ENCODE measurements around the gene ADD2.

ADD2 gene

DNA sequence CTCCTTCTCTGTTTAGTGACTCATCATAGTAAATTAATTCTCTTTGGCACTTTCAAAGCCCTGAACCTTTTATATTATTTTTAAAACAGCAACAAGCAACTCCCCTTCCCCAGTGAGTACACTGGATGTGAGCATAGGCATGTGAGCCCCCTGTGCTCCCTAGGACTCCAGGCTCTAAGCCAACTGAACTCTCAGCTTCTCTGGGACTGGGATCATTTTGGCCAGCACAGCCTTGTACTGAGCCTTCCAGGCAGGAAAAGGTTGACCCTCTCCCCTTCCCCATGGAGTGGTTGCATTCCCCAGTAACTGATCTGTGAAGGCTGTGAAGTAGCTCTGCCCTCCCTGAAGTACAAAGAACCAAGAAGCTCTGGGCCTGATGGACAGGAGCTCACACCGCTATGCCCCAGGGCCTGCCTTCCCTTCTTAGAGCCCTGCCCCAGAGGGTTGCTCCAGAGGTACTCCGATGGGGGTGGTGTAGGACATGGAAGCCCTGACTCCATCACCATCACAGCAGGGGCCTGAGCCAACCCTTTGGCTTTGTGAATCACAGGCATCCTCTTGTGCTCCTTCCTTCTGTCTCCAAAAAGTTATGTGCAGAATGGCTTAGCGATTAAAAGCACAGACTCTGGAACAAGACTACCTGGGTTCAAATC lies 57.8 kb downstream of the ADD2 start:
- ChIA-PET CTCF (no interaction called here), POLR2A (no interaction called here)
- Histone ChIP-seq H3K4me3 (ENCODE audit: control insufficient read depth in 1 of 7, extremely low read depth in 1 of 7, insufficient read depth in 4 of 7, low read depth in 2 of 7, low read length in 6 of 7) (no peak overlapping the region), H3K27ac (ENCODE audit: insufficient read depth in 1 of 2, low read depth in 1 of 2, low read length in 2 of 2, poor library complexity in 1 of 2, severe bottlenecking in 2 of 2) (no peak overlapping the region), H3K27me3 (replicated peaks in 2 of 5; ENCODE audit: control insufficient read depth in 4 of 5, insufficient read depth in 5 of 5, low read length in 4 of 5) (peaks cover 0 to 8% (median 0%) of the 10 kb centered on the region in 5 experiments), H3K4me1 (ENCODE audit: control extremely low read depth in 1 of 4, control insufficient read depth in 4 of 4, insufficient read depth in 4 of 4, low read length in 3 of 4) (no peaks in the 10 kb centered on the region), H3K36me3 (ENCODE audit: control insufficient read depth in 4 of 4, insufficient read depth in 4 of 4, low read length in 3 of 4) (no peaks in the 10 kb centered on the region), H3K9me3 (ENCODE audit: control extremely low read depth in 1 of 5, control insufficient read depth in 4 of 5, insufficient read depth in 2 of 5, low read depth in 1 of 5, low read length in 4 of 5) (no peaks in the 10 kb centered on the region)
- no peak for DNase-seq
- 100% methylated on average over 1 of the region's 3 CpGs for WGBS (ENCODE audit: insufficient coverage)

DNA sequence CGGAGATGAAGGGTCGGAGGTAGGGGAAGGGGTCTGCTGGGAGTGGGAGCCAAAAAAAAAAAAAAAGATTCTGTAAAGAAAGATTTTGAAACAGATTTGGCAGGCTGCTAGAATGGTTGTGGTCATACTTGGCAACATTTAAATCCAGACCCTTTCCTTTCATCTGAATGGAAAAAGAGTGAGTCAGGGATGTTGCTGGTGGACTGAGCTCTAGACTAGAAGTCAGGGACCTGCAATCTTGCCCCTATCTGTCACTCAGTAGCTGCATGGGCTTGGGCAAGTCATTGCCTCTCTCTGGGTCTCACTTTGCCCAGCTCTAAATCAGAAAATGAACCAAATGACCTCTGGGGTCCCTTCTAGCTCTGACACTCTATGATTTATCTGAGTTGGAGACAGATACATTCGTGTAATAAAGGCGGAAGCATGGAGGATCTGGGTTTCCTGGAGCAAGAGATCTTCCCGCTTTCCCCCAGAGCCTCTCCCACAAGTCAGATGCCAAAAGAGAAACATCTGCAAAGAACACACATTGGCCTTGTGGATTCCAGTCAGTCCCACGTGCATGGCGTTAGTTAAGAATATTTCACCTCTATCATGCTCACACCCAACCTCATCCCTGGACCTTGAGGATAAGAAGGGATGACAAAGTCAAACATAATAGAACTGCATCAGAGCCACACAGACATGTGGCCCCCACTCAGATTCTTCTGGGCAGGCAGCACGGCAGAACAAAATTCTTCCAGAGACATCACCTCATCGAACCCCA lies 58.5 kb downstream of the ADD2 start:
- no peak for DNase-seq
- ChIA-PET CTCF (no interaction called here), POLR2A (no interaction called here)
- H3K27me3 ChIP-seq (replicated peaks in 2 of 5; ENCODE audit: control insufficient read depth in 4 of 5, insufficient read depth in 5 of 5, low read length in 4 of 5) = peaks cover 0 to 7% (median 0%) of the 10 kb centered on the region in 5 experiments
- no peak overlapping the region for H3K27ac ChIP-seq (ENCODE audit: insufficient read depth in 1 of 2, low read depth in 1 of 2, low read length in 2 of 2, poor library complexity in 1 of 2, severe bottlenecking in 2 of 2)
- no peaks in the 10 kb centered on the region for H3K4me1 ChIP-seq (ENCODE audit: control extremely low read depth in 1 of 4, control insufficient read depth in 4 of 4, insufficient read depth in 4 of 4, low read length in 3 of 4)
- WGBS (ENCODE audit: insufficient coverage) = 97% methylated on average over 5 of the region's 9 CpGs
- no peak overlapping the region for H3K4me3 ChIP-seq (ENCODE audit: control insufficient read depth in 1 of 7, extremely low read depth in 1 of 7, insufficient read depth in 4 of 7, low read depth in 2 of 7, low read length in 6 of 7)
- H3K9me3 ChIP-seq (ENCODE audit: control extremely low read depth in 1 of 5, control insufficient read depth in 4 of 5, insufficient read depth in 2 of 5, low read depth in 1 of 5, low read length in 4 of 5) = no peaks in the 10 kb centered on the region
- no peaks in the 10 kb centered on the region for H3K36me3 ChIP-seq (ENCODE audit: control insufficient read depth in 4 of 4, insufficient read depth in 4 of 4, low read length in 3 of 4)

DNA sequence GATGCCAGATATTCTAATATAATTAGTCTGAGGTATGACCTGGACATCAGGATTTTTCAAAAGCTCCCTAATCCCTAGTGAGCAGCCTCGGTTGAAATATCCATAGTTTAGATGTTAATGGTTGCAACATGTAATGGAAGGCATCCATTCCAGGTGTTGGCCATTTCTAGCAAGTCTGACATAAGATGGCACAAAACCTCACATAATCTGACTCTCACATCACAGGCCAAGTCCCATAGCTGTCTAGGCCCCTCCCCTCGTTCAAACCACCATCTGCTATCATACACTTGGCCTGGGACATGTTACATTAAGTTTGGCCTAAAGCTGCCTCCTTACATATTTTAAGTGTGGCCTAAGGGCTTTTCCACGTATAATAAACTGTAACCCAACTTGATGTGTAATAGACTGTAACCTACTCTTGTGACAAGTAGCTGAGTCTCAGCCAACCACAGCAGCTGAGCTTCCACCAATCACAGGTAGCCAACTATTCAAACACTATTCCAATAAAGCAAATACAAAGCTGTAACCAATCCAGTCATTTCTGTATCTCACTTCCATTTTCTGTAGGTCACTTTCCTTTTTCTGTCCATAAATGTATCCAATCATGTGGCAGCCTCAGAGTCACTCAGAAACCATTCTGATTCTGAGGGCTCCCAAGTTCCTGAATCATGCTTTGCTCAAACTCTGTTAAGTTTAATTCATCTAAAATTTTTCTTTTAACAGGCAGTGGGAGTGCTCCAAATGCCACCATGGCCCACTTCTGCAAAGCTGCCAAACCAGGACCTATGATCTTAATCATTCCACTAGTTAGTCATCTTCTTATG lies 59.4 kb downstream of the ADD2 start:
- Histone ChIP-seq H3K4me3 (ENCODE audit: control insufficient read depth in 1 of 7, extremely low read depth in 1 of 7, insufficient read depth in 4 of 7, low read depth in 2 of 7, low read length in 6 of 7) (no peak overlapping the region), H3K27me3 (replicated peaks in 2 of 5; ENCODE audit: control insufficient read depth in 4 of 5, insufficient read depth in 5 of 5, low read length in 4 of 5) (peaks cover 0 to 5% (median 0%) of the 10 kb centered on the region in 5 experiments), H3K9me3 (ENCODE audit: control extremely low read depth in 1 of 5, control insufficient read depth in 4 of 5, insufficient read depth in 2 of 5, low read depth in 1 of 5, low read length in 4 of 5) (no peaks in the 10 kb centered on the region), H3K36me3 (ENCODE audit: control insufficient read depth in 4 of 4, insufficient read depth in 4 of 4, low read length in 3 of 4) (no peaks in the 10 kb centered on the region), H3K27ac (ENCODE audit: insufficient read depth in 1 of 2, low read depth in 1 of 2, low read length in 2 of 2, poor library complexity in 1 of 2, severe bottlenecking in 2 of 2) (no peak overlapping the region), H3K4me1 (ENCODE audit: control extremely low read depth in 1 of 4, control insufficient read depth in 4 of 4, insufficient read depth in 4 of 4, low read length in 3 of 4) (no peaks in the 10 kb centered on the region)
- WGBS (ENCODE audit: insufficient coverage) = no CpG with 5 or more reads among the region's 3 CpGs
- no peak for DNase-seq
- ChIA-PET POLR2A (no interaction called here), CTCF (interaction anchor here (1.7 kb wide), 1 partner anchor 22 kb away, joined by 3 read pairs; no protein-coding TSS in a partner anchor)

DNA sequence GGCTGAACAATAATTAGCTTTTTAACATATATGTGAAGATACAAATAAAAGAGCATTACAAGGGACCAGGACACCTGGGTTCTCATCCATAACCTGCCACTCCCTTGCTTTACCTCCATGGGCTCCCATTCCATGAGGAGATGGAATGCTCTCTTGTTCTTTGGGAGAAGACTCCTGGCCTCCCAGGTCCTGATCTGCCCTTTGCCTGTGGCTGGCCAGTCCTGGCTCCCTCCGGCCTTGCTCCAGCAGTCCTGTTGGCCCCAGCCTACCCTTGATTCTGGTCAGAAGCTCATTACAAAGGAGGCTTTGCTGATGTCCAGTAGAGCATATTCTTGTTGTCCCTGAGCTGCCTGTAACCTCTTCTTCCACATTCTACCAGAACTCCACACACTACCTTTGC lies 60.3 kb downstream of the ADD2 start:
- H3K27me3 ChIP-seq (replicated peaks in 2 of 5; ENCODE audit: control insufficient read depth in 4 of 5, insufficient read depth in 5 of 5, low read length in 4 of 5) = peaks cover 0 to 5% (median 0%) of the 10 kb centered on the region in 5 experiments
- no peak overlapping the region for H3K27ac ChIP-seq (ENCODE audit: insufficient read depth in 1 of 2, low read depth in 1 of 2, low read length in 2 of 2, poor library complexity in 1 of 2, severe bottlenecking in 2 of 2)
- 100% methylated on average over 1 of the region's 1 CpG for WGBS (ENCODE audit: insufficient coverage)
- ChIA-PET CTCF (interaction anchor here (1.7 kb wide), 1 partner anchor 21 kb away, joined by 3 read pairs; no protein-coding TSS in a partner anchor), POLR2A (no interaction called here)
- H3K4me1 ChIP-seq (ENCODE audit: control extremely low read depth in 1 of 4, control insufficient read depth in 4 of 4, insufficient read depth in 4 of 4, low read length in 3 of 4) = no peaks in the 10 kb centered on the region
- no peak overlapping the region for H3K4me3 ChIP-seq (ENCODE audit: control insufficient read depth in 1 of 7, extremely low read depth in 1 of 7, insufficient read depth in 4 of 7, low read depth in 2 of 7, low read length in 6 of 7)
- no peaks in the 10 kb centered on the region for H3K36me3 ChIP-seq (ENCODE audit: control insufficient read depth in 4 of 4, insufficient read depth in 4 of 4, low read length in 3 of 4)
- no peak for DNase-seq
- no peaks in the 10 kb centered on the region for H3K9me3 ChIP-seq (ENCODE audit: control extremely low read depth in 1 of 5, control insufficient read depth in 4 of 5, insufficient read depth in 2 of 5, low read depth in 1 of 5, low read length in 4 of 5)

DNA sequence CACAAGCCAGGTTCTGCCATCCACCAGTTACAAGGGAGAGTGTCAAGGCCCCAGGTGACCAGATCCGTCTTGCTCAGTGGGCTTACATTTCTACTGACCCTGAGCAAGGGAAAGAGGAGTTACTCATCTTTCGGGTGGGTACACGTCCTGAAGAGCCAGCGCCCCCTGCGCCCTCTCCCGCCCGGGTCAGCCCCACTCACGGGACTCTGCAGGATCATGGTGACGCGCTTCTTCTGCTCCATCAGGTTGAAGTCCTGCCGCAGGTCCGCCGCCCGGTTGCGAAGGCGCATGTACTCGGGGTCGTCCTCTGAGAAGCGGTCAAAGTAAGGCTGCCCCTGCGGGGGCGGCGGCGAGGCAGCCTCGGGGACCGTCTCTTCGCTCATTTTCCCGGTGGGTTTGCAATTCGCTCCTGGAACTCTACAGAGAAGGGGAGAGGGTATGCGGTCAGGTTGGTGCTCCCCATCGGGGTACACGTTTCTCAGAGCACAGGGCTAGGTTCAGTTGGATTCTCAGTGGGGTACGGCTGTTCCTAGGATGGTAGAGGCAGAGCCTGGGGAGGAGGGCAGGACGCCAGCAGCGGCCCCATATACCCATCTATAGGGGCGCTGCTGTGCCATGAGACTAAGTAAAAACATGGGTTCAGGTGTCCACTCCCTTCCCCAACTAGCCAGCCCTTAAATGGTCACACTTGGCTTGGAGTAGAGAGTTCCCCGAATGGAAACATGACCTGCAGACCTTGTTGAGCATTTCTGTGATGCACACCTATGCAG lies 61.8 kb downstream of the ADD2 start:
- Histone ChIP-seq H3K4me3 (ENCODE audit: control insufficient read depth in 1 of 7, extremely low read depth in 1 of 7, insufficient read depth in 4 of 7, low read depth in 2 of 7, low read length in 6 of 7) (no peak overlapping the region), H3K36me3 (ENCODE audit: control insufficient read depth in 4 of 4, insufficient read depth in 4 of 4, low read length in 3 of 4) (no peaks in the 10 kb centered on the region), H3K4me1 (ENCODE audit: control extremely low read depth in 1 of 4, control insufficient read depth in 4 of 4, insufficient read depth in 4 of 4, low read length in 3 of 4) (no peaks in the 10 kb centered on the region), H3K9me3 (ENCODE audit: control extremely low read depth in 1 of 5, control insufficient read depth in 4 of 5, insufficient read depth in 2 of 5, low read depth in 1 of 5, low read length in 4 of 5) (no peaks in the 10 kb centered on the region), H3K27ac (ENCODE audit: insufficient read depth in 1 of 2, low read depth in 1 of 2, low read length in 2 of 2, poor library complexity in 1 of 2, severe bottlenecking in 2 of 2) (no peak overlapping the region), H3K27me3 (replicated peaks in 2 of 5; ENCODE audit: control insufficient read depth in 4 of 5, insufficient read depth in 5 of 5, low read length in 4 of 5) (peaks cover 0 to 2% (median 0%) of the 10 kb centered on the region in 5 experiments)
- DNase-seq = no peak
- POLR2A ChIA-PET = no interaction called here
- CTCF ChIA-PET = no interaction called here
- WGBS (ENCODE audit: insufficient coverage) = 97% methylated on average over 36 of the region's 36 CpGs

DNA sequence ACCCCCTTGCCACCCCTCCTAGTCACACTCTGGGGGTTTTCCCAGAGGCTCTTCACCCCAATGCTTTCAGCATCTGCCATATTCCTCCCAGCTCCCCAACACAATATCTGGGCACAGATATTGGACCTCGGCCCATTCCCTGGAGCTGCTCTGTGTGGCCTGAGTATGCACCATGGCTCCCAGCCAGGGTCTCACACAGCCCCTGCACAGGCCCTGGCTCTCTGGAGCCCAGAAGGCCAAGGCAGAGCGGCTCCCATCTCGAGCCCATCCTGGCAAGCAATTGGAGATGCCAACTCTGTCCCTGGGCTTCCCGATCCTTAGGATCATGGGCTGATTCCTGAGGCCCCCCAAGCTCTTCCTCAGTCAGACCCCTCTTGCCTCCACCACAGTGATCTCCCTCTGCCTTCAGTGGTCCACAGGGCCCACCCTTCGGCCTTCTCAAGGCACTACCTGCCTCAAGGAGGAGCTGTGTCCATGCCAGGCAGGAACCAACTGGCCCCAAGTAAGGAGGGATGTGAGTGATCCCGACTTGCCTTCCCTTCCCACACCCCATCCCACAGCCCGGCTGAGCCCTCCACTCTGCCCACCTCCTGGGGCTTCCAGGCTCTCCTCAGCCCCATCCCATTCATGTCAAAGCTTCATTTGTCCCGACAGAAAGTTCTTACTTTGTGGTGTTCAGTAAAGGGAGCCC lies 62.7 kb downstream of the ADD2 start:
- Histone ChIP-seq H3K36me3 (ENCODE audit: control insufficient read depth in 4 of 4, insufficient read depth in 4 of 4, low read length in 3 of 4) (no peaks in the 10 kb centered on the region), H3K27me3 (replicated peaks in 2 of 5; ENCODE audit: control insufficient read depth in 4 of 5, insufficient read depth in 5 of 5, low read length in 4 of 5) (peaks cover 0 to 2% (median 0%) of the 10 kb centered on the region in 5 experiments), H3K4me1 (ENCODE audit: control extremely low read depth in 1 of 4, control insufficient read depth in 4 of 4, insufficient read depth in 4 of 4, low read length in 3 of 4) (no peaks in the 10 kb centered on the region), H3K9me3 (ENCODE audit: control extremely low read depth in 1 of 5, control insufficient read depth in 4 of 5, insufficient read depth in 2 of 5, low read depth in 1 of 5, low read length in 4 of 5) (no peaks in the 10 kb centered on the region), H3K4me3 (ENCODE audit: control insufficient read depth in 1 of 7, extremely low read depth in 1 of 7, insufficient read depth in 4 of 7, low read depth in 2 of 7, low read length in 6 of 7) (no peak overlapping the region), H3K27ac (ENCODE audit: insufficient read depth in 1 of 2, low read depth in 1 of 2, low read length in 2 of 2, poor library complexity in 1 of 2, severe bottlenecking in 2 of 2) (no peak overlapping the region)
- 100% methylated on average over 6 of the region's 8 CpGs for WGBS (ENCODE audit: insufficient coverage)
- POLR2A ChIA-PET = no interaction called here
- DNase-seq = no peak
- CTCF ChIA-PET = no interaction called here

All from common myeloid progenitor, CD34-positive (primary cell).